Stimulated activated naive B cell treated with anti-CD40 and anti-IgM and Interleukin-4, amounts not matched to agents 10 μg/mL and 1 μg/mL and 100 μg/mL, for 72 hours (primary cell): Measurements from ENCODE around the gene NKAPL.
"Not testable (repeated sequence)": the region's sequence is repeated elsewhere in the genome, so short reads cannot be mapped to it uniquely, and the experiment has no call there.

Experiments
- ATAC-seq, 2 donors: fragments of 150-1000 bp; cut with Tn5 transposase; replicated peaks; 2 replicates each; pipeline ENCODE4 v1.10.0; 2021; ENCODE audit warnings: moderate library complexity in 1 of 2
- DNase-seq: peaks from one replicate; pipeline ENCODE4 v3.0.0; 2021
- H3K27ac Mint-ChIP-seq: one replicate; pipeline ENCODE4 v1.8.0; 2022; ENCODE audit warnings: mild to moderate bottlenecking, mixed read lengths
- H3K27me3 Mint-ChIP-seq, 2 donors: one replicate each; pipeline ENCODE4 v1.8.0; 2022; ENCODE audit warnings: mixed read lengths in 2 of 2
- H3K36me3 Mint-ChIP-seq, 2 donors: one replicate each; pipeline ENCODE4 v1.8.0; 2022; ENCODE audit warnings: mixed read lengths in 2 of 2, mild to moderate bottlenecking in 1 of 2
- H3K4me1 Mint-ChIP-seq, 2 donors: one replicate each; pipeline ENCODE4 v1.8.0; 2022; ENCODE audit warnings: mixed read lengths in 2 of 2, mild to moderate bottlenecking in 1 of 2
- H3K4me3 Mint-ChIP-seq, 2 donors: one replicate each; pipeline ENCODE4 v1.8.0; 2022; ENCODE audit warnings: mild to moderate bottlenecking in 2 of 2, mixed read lengths in 2 of 2, moderate library complexity in 1 of 2
- H3K9me3 Mint-ChIP-seq, 2 donors: one replicate each; pipeline ENCODE4 v1.8.0; 2022; ENCODE audit warnings: mixed read lengths in 2 of 2, mild to moderate bottlenecking in 1 of 2

Gene NKAPL

DNA sequence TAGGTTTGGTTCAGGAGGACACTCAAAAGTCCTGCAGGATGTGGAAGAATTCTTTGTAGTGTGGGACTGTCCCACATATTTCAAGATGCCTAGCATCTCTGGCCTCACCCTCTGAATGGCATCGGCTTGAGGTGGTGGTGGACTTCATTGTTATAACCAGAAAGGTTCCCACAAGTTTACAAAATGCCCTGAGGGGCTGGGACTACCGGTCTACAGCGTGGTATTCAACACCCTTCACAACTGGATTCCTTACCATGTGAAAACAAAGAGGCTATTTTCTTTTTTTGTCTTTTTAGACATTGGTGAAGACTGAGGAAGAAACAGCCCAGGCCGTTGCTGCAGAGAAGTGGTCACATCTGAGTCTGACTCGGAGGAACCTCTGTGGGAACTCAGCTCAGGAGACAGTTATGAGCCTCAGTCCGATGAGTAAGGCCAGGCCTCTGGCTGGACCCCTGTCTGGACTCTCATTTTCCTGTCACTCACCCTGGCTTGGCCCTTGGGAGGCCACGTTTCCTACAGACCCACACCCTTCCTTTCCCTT is 37.5 kb downstream of the NKAPL start:
- Mint-ChIP-seq H3K9me3 (peaks cover 0 to 1% of the 10 kb centered on the region in 2 donors), H3K4me3 (no peak overlapping the region), H3K36me3 (peaks cover 16 to 23% of the 10 kb centered on the region in 2 donors), H3K4me1 (no peaks in the 10 kb centered on the region), H3K27me3 (no peaks in the 10 kb centered on the region), H3K27ac (no peak overlapping the region)
- no peak for ATAC-seq
- DNase-seq: no peak

DNA sequence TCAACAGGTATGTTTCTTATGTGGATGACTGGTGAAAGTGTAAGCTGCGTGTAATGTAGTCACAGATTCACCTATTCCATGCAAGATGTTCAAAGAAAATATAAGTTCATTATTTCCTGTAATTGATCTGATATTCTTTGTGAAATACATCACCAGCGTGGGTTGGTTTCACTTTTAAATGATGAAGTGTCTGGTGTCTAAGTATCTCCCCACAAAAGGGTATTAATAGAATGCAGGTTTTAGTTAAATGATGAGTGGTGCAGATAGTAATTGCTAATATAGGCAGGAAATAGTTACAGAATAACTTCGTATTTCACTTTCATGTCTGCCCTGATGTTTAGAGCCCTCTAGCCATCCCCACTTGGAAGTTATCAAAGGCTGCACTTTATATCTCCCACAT is 44.5 kb downstream of the NKAPL start:
- Mint-ChIP-seq H3K36me3 (peaks cover 16 to 17% of the 10 kb centered on the region in 2 donors), H3K4me3 (no peak overlapping the region), H3K9me3 (peaks cover 4 to 9% of the 10 kb centered on the region in 2 donors), H3K4me1 (peaks cover 3 to 14% of the 10 kb centered on the region in 2 donors), H3K27ac (no peak overlapping the region), H3K27me3 (no peaks in the 10 kb centered on the region)
- peak in 1 of 2 donors; percentile 46 for ATAC-seq
- no peak for DNase-seq

DNA sequence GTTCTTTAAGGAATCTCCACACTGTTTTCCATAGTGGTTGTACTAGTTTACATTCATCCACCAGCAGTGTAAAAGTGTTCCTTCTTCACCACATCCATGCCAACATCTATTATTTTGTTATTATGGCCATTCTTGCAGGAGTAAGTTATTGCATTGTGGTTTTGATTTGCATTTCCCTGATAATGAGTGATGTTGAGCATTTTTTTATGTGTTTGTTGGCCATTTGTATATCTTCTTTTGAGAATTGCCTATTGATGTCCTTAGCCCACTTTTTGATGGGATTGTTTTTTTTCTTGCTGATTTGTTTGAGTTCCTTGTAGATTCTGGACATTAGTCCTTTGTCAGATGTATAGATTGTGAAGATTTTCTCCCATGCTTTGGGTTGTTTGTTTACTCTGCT is 47.3 kb downstream of the NKAPL start:
- not testable (repeated sequence) for ATAC-seq, H3K27me3 Mint-ChIP-seq, H3K27ac Mint-ChIP-seq, H3K4me3 Mint-ChIP-seq, DNase-seq
- Mint-ChIP-seq H3K4me1 (peaks cover 3 to 14% of the 10 kb centered on the region in 2 donors), H3K36me3 (peaks cover 20 to 21% of the 10 kb centered on the region in 2 donors), H3K9me3 (peaks cover 4 to 11% of the 10 kb centered on the region in 2 donors)
